Heart left ventricle (tissue), 16 donors: Measurements from ENCODE around the gene TRPM8. TPM values are rescaled to one million over a fixed set of nuclear protein-coding genes. Genes with fewer than 3 reads are reported as not detected.
A peak's percentile ranks its signal among the peaks of the same experiment; 100 is the strongest.

Experiments
- ATAC-seq, 4 donors: fragments of 200-7000 bp; cut with Tn5 transposase; one replicate each; pipeline ENCODE4 v1.9.1; 2020 to 2022; ENCODE audit warnings: moderate library complexity in 4 of 4, mild to moderate bottlenecking in 3 of 4, moderate number of reproducible peaks in 1 of 4
- DNase-seq, 5 donors: peaks; one replicate each; pipeline ENCODE4 v3.0.0-alpha.2; 2020
- H3K27ac ChIP-seq, 12 donors: fragments of 200-600 bp; sonication (generic) in 4 of 12; one replicate each; pipeline versions ENCODE4 v1.5.0 to v1.8.0; 2016 to 2022; ENCODE audit warnings: mild to moderate bottlenecking in 2 of 12
- H3K27me3 ChIP-seq, 9 donors: fragments of 200-600 bp; sonication (generic) in 2 of 9; one replicate each; pipeline versions ENCODE4 v1.5.1 to v1.8.0; 2016 to 2022; ENCODE audit warnings: mild to moderate bottlenecking in 3 of 9
- H3K36me3 ChIP-seq, 9 donors: fragments of 200-600 bp; sonication (generic) in 2 of 9; one replicate each; pipeline versions ENCODE4 v1.5.0 to v1.8.0; 2018 to 2022; ENCODE audit warnings: mild to moderate bottlenecking in 2 of 9
- H3K4me1 ChIP-seq, 12 donors: fragments of 200-600 bp; sonication (generic) in 4 of 12; one replicate each; pipeline versions ENCODE4 v1.5.0 to v1.8.0; 2016 to 2022; ENCODE audit warnings: mild to moderate bottlenecking in 3 of 12
- H3K4me3 ChIP-seq, 12 donors: fragments of 200-600 bp; sonication (generic) in 4 of 12; one replicate each; pipeline versions ENCODE4 v1.5.0 to v1.8.0; 2017 to 2022; ENCODE audit warnings: mild to moderate bottlenecking in 9 of 12, moderate library complexity in 4 of 12
- H3K9me3 ChIP-seq, 12 donors: fragments of 200-600 bp; sonication (generic) in 4 of 12; one replicate each; pipeline versions ENCODE4 v1.5.0 to v1.8.0; 2016 to 2022; ENCODE audit warnings: mild to moderate bottlenecking in 1 of 12
- CTCF ChIP-seq, 12 donors: fragments of 200-600 bp; sonication (generic) in 4 of 12; IDR thresholded peaks; one replicate each; pipeline versions ENCODE4 v1.5.0 to v1.8.0; 2018 to 2022; ENCODE audit warnings: antibody characterized with exemption in 12 of 12, mild to moderate bottlenecking in 5 of 12
- POLR2A ChIP-seq, 2 donors: fragments of 450-650 bp; IDR thresholded peaks; one replicate each; pipeline ENCODE4 v1.6.1; 2017; ENCODE audit warnings: antibody characterized with exemption in 2 of 2, mild to moderate bottlenecking in 2 of 2, moderate library complexity in 2 of 2
- WGBS, 4 donors: extraction: QIAGEN DNeasy Blood & Tissue Kit in 2 of 4; methylation state at CpG; one replicate each; pipeline versions ENCODE4 v1.1.5 to v1.1.7; 2013 to 2018; 5-methylcytosine and 5-hydroxymethylcytosine counted together
- intact Hi-C, 10 donors: fragments of 100-400 bp; cut with DNase I; formaldehyde crosslinking; loops; one replicate each; pipeline versions ENCODE4 v1.11.1 to v1.14.2; 2022
- polyA plus RNA-seq, 2 donors: library from polyadenylated mRNA; stranded (reverse); fragments of 200-250 nt; gene quantifications; one replicate each; pipeline ENCODE4 v1.2.3, GENCODE V29; 2013
- total RNA-seq, 9 donors: library from RNA; depleted of rRNA in 2 of 9; stranded (reverse); fragments of >200 nt in 2 of 9; fragmentation: NEBNext Ultra II Directional in 3 of 9; extraction: Animal tissue kit (Norgen Biotek cat#: 25700) in 3 of 9; gene quantifications; one replicate each; pipeline versions ENCODE4 v1.1.0 to v1.2.4, GENCODE V29; 2016 to 2023
- donor health status: ischemic (EF 13 %, LVEDD 7.1; RV severe dilation, severe dysfunction).
- donor health status: healthy with polysubstance abuse.
- donor health status: DM: no; HTN: yes; CAD: no.
- donor health status: DM: no; HTN: no; CAD: no.
- donor health status: ischemic (EF 25% LVEDD 6.9; RV normal size, moderate dysfunction).
- donor health status: ischemic (EF 25% LVEDD 5.7; RV mildly dilated, moderate dysfunction).
- donor health status: healthy.
- donor health status: DM: yes; HTN: yes; CAD: no.
- donor health status: ischemic (EF 35%, LVEDD 5.7; RV mildly dilated, moderate dysfunction).
- donor health status: nonischemic (EF 11% LVEDD 7.7; RV severe dilation, severe dysfunction).
- donor health status: DM: yes; HTN: yes; CAD: no.
- donor health status: PGD.
- donor health status: ischemic (EF 29% LVEDD 5.4; RV normal size, mild dysfunction).
- donor health status: nonischemic (EF 23%, LVEDD 6.1; RV moderate dilation, normal function).

Gene TRPM8
- total and polyA plus RNA-seq, 11 donors: 0.19 to 0.25 TPM; not detected in 9

GRCh38 chr2:233926806-233927205 is 9.6 kb downstream of the TRPM8 start:
- H3K27ac ChIP-seq: no peak overlapping the region
- H3K4me1 ChIP-seq: no peaks in the 10 kb centered on the region
- ATAC-seq (no peak), DNase-seq (no peak)
- TF ChIP-seq CTCF (IDR thresholded peaks at IDR 0.05) (no peak), POLR2A (IDR thresholded peaks at IDR 0.05) (no peak)
- H3K4me3 ChIP-seq: no peak overlapping the region
- 66 to 83% (median 76%) methylated on average over 4 of the region's 4 CpGs for WGBS, 4 donors
- peaks cover 0 to 57% (median 11%) of the 10 kb centered on the region in 9 donors for H3K27me3 ChIP-seq
- intact Hi-C loops: no loop called here
- H3K36me3 ChIP-seq: no peaks in the 10 kb centered on the region
- H3K9me3 ChIP-seq: no peaks in the 10 kb centered on the region

- peaks cover 0 to 58% (median 11%) of the 10 kb centered on the region in 9 donors for H3K27me3 ChIP-seq
- no peak overlapping the region for H3K27ac ChIP-seq
- H3K4me3 ChIP-seq: no peak overlapping the region
- no peaks in the 10 kb centered on the region for H3K4me1 ChIP-seq
- H3K9me3 ChIP-seq: no peaks in the 10 kb centered on the region
- no peak for DNase-seq
- TF ChIP-seq POLR2A (IDR thresholded peaks at IDR 0.05) (no peak), CTCF (IDR thresholded peaks at IDR 0.05) (peak in 5 of 12 donors; percentile 12 to 36 (median 25))
- intact Hi-C loops: no loop called here
- ATAC-seq: no peak
- 17 to 30% (median 28%) methylated on average over 7 of the region's 7 CpGs for WGBS, 4 donors
- no peaks in the 10 kb centered on the region for H3K36me3 ChIP-seq
These were observed 11.6 kb downstream of the TRPM8 start for GRCh38 chr2:233928594-233929351.

- Histone ChIP-seq H3K27me3 (peaks cover 0 to 53% (median 11%) of the 10 kb centered on the region in 9 donors), H3K9me3 (no peaks in the 10 kb centered on the region), H3K4me1 (no peaks in the 10 kb centered on the region), H3K4me3 (no peak overlapping the region), H3K36me3 (no peaks in the 10 kb centered on the region), H3K27ac (no peak overlapping the region)
- intact Hi-C loops: no loop called here
- WGBS, 4 donors: 25 to 35% (median 28%) methylated on average over 4 of the region's 4 CpGs
- DNase-seq (no peak), ATAC-seq (no peak)
- TF ChIP-seq POLR2A (IDR thresholded peaks at IDR 0.05): no peak
- TF ChIP-seq CTCF (IDR thresholded peaks at IDR 0.05): no peak
These were observed 12.3 kb downstream of the TRPM8 start for GRCh38 chr2:233929352-233930022.

- ATAC-seq: no peak
- TF ChIP-seq POLR2A (IDR thresholded peaks at IDR 0.05) (no peak), CTCF (IDR thresholded peaks at IDR 0.05) (no peak)
- H3K27me3 ChIP-seq: peaks cover 0 to 57% (median 22%) of the 10 kb centered on the region in 9 donors
- H3K9me3 ChIP-seq: no peaks in the 10 kb centered on the region
- WGBS, 4 donors: 77 to 86% (median 80%) methylated on average over 1 of the region's 1 CpG
- no peak overlapping the region for H3K27ac ChIP-seq
- intact Hi-C loops: no loop called here
- H3K36me3 ChIP-seq: no peaks in the 10 kb centered on the region
- peaks cover 0 to 5% (median 0%) of the 10 kb centered on the region in 12 donors for H3K4me1 ChIP-seq
- no peak for DNase-seq
- H3K4me3 ChIP-seq: no peak overlapping the region
These were observed 17.4 kb downstream of the TRPM8 start for GRCh38 chr2:233934524-233934923.
